HepG2 (cell line): ENCODE measurements around the gene CTNND1. TPM values are rescaled to one million over a fixed set of nuclear protein-coding genes. Genes with fewer than 3 reads are reported as not detected.

Source experiments
- AGO1 ChIP-seq: fragments of 200-400 bp; formaldehyde crosslinking; IDR thresholded peaks from 2 replicates; pipeline ENCODE4 v1.6.1; 2017; ENCODE audit warnings: mild to moderate bottlenecking, low read depth, low read length, moderate library complexity; ENCODE audit not compliant: poor library complexity, severe bottlenecking
- ATAD3A ChIP-seq: sonication (generic); formaldehyde crosslinking; IDR thresholded peaks from 2 replicates; pipeline ENCODE4 v1.4.0; 2020; ENCODE audit warnings: missing genetic modification reagents
- ATF4 ChIP-seq, 2 experiments: fragments of 450-650 bp in 1 of 2; sonication (generic) in 1 of 2; formaldehyde crosslinking; IDR thresholded peaks; 2 replicates each; pipeline versions ENCODE4 v1.5.0 to v1.8.0; 2020 to 2022; ENCODE audit warnings: mild to moderate bottlenecking in 1 of 2, missing genetic modification reagents in 1 of 2
- BORCS8-MEF2B ChIP-seq: sonication (generic); formaldehyde crosslinking; IDR thresholded peaks from 2 replicates; pipeline ENCODE4 v1.8.0; 2022; ENCODE audit warnings: mild to moderate bottlenecking, missing genetic modification reagents
- DMTF1 ChIP-seq: sonication (generic); formaldehyde crosslinking; IDR thresholded peaks from 2 replicates; pipeline ENCODE4 v1.4.0; 2020; ENCODE audit warnings: mild to moderate bottlenecking, missing genetic modification reagents
- ELF4 ChIP-seq: sonication (generic); formaldehyde crosslinking; IDR thresholded peaks from 2 replicates; pipeline ENCODE4 v1.5.0; 2020; ENCODE audit warnings: missing genetic modification reagents, mild to moderate bottlenecking, moderate library complexity, borderline replicate concordance
- ETV5 ChIP-seq: IDR thresholded peaks from 2 replicates; pipeline ENCODE4 v1.6.1; 2018; ENCODE audit warnings: missing biosample characterization, missing genetic modification reagents, inconsistent platforms, borderline replicate concordance
- GABPA ChIP-seq, 2 experiments: IDR thresholded peaks; 2 replicates each; pipeline ENCODE4 v1.6.1; 2011 to 2016; ENCODE audit warnings: low read depth in 2 of 2, low read length in 1 of 2, missing biosample characterization in 1 of 2, missing genetic modification characterization in 1 of 2
- GRHL1 ChIP-seq: sonication (generic); formaldehyde crosslinking; conservative IDR thresholded peaks from 2 replicates; pipeline ENCODE4 v1.8.0; 2022; ENCODE audit warnings: missing genetic modification reagents
- GZF1 ChIP-seq: sonication (generic); formaldehyde crosslinking; IDR thresholded peaks from 2 replicates; pipeline ENCODE4 v1.5.1; 2020; ENCODE audit warnings: mild to moderate bottlenecking, missing genetic modification reagents
- KLF16 ChIP-seq, 2 experiments: sonication (generic) in 1 of 2; formaldehyde crosslinking in 1 of 2; IDR thresholded peaks; 2 replicates each; pipeline versions ENCODE4 v1.6.1 to v1.8.0; 2016 to 2023; ENCODE audit warnings: missing genetic modification reagents in 2 of 2, missing compliant biosample characterization in 1 of 2
- MED13 ChIP-seq: sonication (generic); formaldehyde crosslinking; IDR thresholded peaks from 2 replicates; pipeline ENCODE4 v1.5.0; 2020; ENCODE audit warnings: missing genetic modification reagents
- NAIF1 ChIP-seq: sonication (generic); formaldehyde crosslinking; IDR thresholded peaks from 2 replicates; pipeline ENCODE4 v1.5.0; 2020; ENCODE audit warnings: mild to moderate bottlenecking, missing genetic modification reagents, borderline replicate concordance
- NCOA2 ChIP-seq: sonication (generic); formaldehyde crosslinking; IDR thresholded peaks from 2 replicates; pipeline ENCODE4 v1.8.0; 2022; ENCODE audit warnings: inconsistent platforms
- NCOA5 ChIP-seq: sonication (generic); formaldehyde crosslinking; IDR thresholded peaks from 2 replicates; pipeline ENCODE4 v1.4.0; 2020; ENCODE audit warnings: missing genetic modification reagents
- NFE2L1 ChIP-seq: sonication (generic); formaldehyde crosslinking; IDR thresholded peaks from 2 replicates; pipeline ENCODE4 v1.4.0; 2020; ENCODE audit warnings: missing genetic modification reagents, mild to moderate bottlenecking, borderline replicate concordance
- SIX1 ChIP-seq: sonication (generic); formaldehyde crosslinking; IDR thresholded peaks from 2 replicates; pipeline ENCODE4 v1.4.0; 2020; ENCODE audit warnings: missing genetic modification reagents, borderline replicate concordance
- STAT5B ChIP-seq: sonication (generic); formaldehyde crosslinking; IDR thresholded peaks from 2 replicates; pipeline ENCODE4 v1.4.0; 2020; ENCODE audit warnings: missing genetic modification reagents
- TCF7L2 ChIP-seq: IDR thresholded peaks from 2 replicates; pipeline ENCODE4 v1.6.1; 2011; ENCODE audit warnings: mild to moderate bottlenecking, low read depth, low read length, moderate library complexity
- YY1 ChIP-seq: IDR thresholded peaks from 2 replicates; pipeline ENCODE4 v1.6.1; 2011; ENCODE audit warnings: low read length, low read depth, moderate library complexity, mild to moderate bottlenecking; ENCODE audit not compliant: insufficient read depth, insufficient replicate concordance
- ZBTB20 ChIP-seq: sonication (generic); formaldehyde crosslinking; IDR thresholded peaks from 2 replicates; pipeline ENCODE4 v1.8.1; 2023; ENCODE audit warnings: missing genetic modification reagents, low read depth, mild to moderate bottlenecking, borderline replicate concordance
- ZNF12 ChIP-seq: sonication (generic); formaldehyde crosslinking; IDR thresholded peaks from 2 replicates; pipeline ENCODE4 v1.5.0; 2020; ENCODE audit warnings: missing genetic modification reagents
- ZNF121 ChIP-seq: sonication (generic); formaldehyde crosslinking; IDR thresholded peaks from 2 replicates; pipeline ENCODE4 v1.5.0; 2020; ENCODE audit warnings: mild to moderate bottlenecking, missing genetic modification reagents
- ZNF205 ChIP-seq: IDR thresholded peaks from 2 replicates; pipeline ENCODE4 v1.6.1; 2018; ENCODE audit warnings: missing biosample characterization, missing genetic modification reagents
- ZNF3 ChIP-seq: IDR thresholded peaks from 2 replicates; pipeline ENCODE4 v1.7.0; 2017; ENCODE audit warnings: inconsistent platforms
- ZNF547 ChIP-seq: sonication (generic); formaldehyde crosslinking; IDR thresholded peaks from 2 replicates; pipeline ENCODE4 v1.5.1; 2020; ENCODE audit warnings: mild to moderate bottlenecking, missing genetic modification reagents
- ZNF564 ChIP-seq: sonication (generic); formaldehyde crosslinking; IDR thresholded peaks from 2 replicates; pipeline ENCODE4 v1.8.1; 2023; ENCODE audit warnings: mild to moderate bottlenecking, missing genetic modification reagents
- polyA plus RNA-seq, 8 experiments: library from polyadenylated mRNA; depleted of rRNA in 3 of 8; stranded (reverse) in 7 of 8; unstranded in 1 of 8; fragments of >200 nt; fragmentation: Illumina TruSeq in 4 of 8; extraction: Trizol in 4 of 8; gene quantifications; 2 replicates each; pipeline versions ENCODE4 v1.2.1 to v1.2.3, GENCODE V29; 2011 to 2016; ENCODE audit warnings: low read depth in 4 of 8, missing spikeins in 1 of 8, mixed read lengths in 1 of 8; ENCODE audit not compliant: insufficient read depth in 1 of 8
- total RNA-seq, 5 experiments: library from RNA; depleted of rRNA; stranded (reverse); fragments of >200 nt; fragmentation: Illumina TruSeq; extraction: Trizol; gene quantifications; 2 replicates each; pipeline ENCODE4 v1.2.3, GENCODE V29; 2016; ENCODE audit warnings: low read depth in 1 of 5

Gene CTNND1
- total and polyA plus RNA-seq, 2 of the 13 experiments (the other 11 are each of a cell fraction or from before 2014, with no cell fraction given) = 117 to 128 TPM

GRCh38 chr11:57800444-57801182 is 39.0 kb downstream of the CTNND1 start (continued):
- TF ChIP-seq NFE2L1 (CRISPR knock-in tag) (no peak), BORCS8-MEF2B (CRISPR knock-in tag) (no peak), AGO1 (no peak), ZNF547 (CRISPR knock-in tag) (no peak), MED13 (CRISPR knock-in tag) (no peak), NCOA5 (CRISPR knock-in tag) (no peak), ZNF3 (no peak), ZNF564 (CRISPR knock-in tag) (no peak), GZF1 (CRISPR knock-in tag) (no peak), ZBTB20 (CRISPR knock-in tag) (no peak), TCF7L2 (no peak), ATAD3A (CRISPR knock-in tag) (no peak), NAIF1 (CRISPR knock-in tag) (no peak), DMTF1 (CRISPR knock-in tag) (no peak), STAT5B (CRISPR knock-in tag) (no peak), NCOA2 (CRISPR knock-in tag) (peak; percentile 84), YY1 (no peak), ZNF121 (no peak), GABPA (IDR thresholded peaks at IDR 0.05; ENCODE audit: low read depth, low read length) (no peak), GABPA (CRISPR knock-in tag; IDR thresholded peaks at IDR 0.05; ENCODE audit: low read depth) (peak; percentile 60), ZNF205 (peak; percentile 59; the same call in 1 of the 2 replicates), ELF4 (CRISPR knock-in tag) (no peak), KLF16 (CRISPR knock-in tag; IDR thresholded peaks at IDR 0.05) (peak in 1 of 2 experiments; percentile 65; a peak in 1 of 4 replicates), SIX1 (CRISPR knock-in tag) (no peak), GRHL1 (CRISPR knock-in tag) (no peak), ZNF12 (CRISPR knock-in tag) (0 out of 2 replicates have a peak, but pooled peaks have one; percentile 29), ETV5 (CRISPR knock-in tag) (peak; percentile 80; the same call in 1 of the 2 replicates), ATF4 (CRISPR knock-in tag; IDR thresholded peaks at IDR 0.05) (no peak; a peak in 1 of 4 replicates)
